Measurements from ENCODE around the gene LPP.

Gene LPP

DNA sequence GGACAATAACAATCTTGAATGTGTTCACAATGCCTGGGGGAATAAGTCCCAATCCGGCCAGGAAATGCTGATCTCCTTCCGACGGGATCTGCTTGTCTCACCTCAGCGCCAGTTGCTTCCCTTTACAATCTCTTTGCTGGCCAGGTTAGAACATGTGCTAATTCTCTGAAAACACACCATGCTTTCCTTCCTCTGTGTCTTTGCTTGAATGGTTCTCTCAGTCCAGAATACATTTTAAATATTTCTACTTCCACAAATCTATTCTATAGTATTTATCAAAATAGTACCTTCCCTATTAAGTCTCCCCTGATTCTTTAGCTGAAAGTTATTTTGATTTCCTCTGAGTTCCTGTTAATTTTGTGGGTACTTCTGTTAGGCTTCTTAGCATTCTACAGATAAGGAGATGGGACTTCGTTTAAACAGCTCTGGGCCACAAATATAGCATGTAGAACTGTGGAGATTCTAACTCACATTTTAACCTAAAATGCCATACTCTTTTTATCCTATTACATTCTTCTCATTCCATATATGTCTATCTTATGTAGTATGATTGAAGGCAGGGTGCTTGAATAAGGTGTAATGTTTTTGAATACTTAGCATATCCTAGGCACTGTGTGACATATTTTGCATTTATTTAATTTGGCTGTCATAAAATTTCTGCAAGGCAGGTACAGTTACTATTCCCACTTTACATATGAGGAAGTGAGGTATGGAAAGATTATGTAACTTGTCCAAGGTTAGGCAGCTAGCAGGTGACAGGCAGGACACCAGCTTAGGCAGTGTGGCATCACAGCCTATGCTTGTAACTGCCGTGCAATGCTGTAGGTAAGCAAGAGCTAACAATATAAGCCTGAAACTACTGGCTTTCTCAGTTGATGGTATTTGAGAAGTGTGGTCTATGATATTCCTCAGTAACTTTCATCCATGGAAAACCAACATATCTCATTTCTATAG is 299.8 kb downstream of the LPP start:
- no peaks in the 10 kb centered on the region for H3K9me3 Mint-ChIP-seq
- no peak overlapping the region for H3K4me3 Mint-ChIP-seq
- no peak overlapping the region for H3K27ac Mint-ChIP-seq
- H3K27me3 Mint-ChIP-seq: no peaks in the 10 kb centered on the region
- intact Hi-C loops (cut with micrococcal nuclease): no loop called here
- peaks cover 11% of the 10 kb centered on the region for H3K4me1 Mint-ChIP-seq (ENCODE audit: low read depth)
- H3K36me3 Mint-ChIP-seq (ENCODE audit: low read depth): peaks cover 19% of the 10 kb centered on the region

DNA sequence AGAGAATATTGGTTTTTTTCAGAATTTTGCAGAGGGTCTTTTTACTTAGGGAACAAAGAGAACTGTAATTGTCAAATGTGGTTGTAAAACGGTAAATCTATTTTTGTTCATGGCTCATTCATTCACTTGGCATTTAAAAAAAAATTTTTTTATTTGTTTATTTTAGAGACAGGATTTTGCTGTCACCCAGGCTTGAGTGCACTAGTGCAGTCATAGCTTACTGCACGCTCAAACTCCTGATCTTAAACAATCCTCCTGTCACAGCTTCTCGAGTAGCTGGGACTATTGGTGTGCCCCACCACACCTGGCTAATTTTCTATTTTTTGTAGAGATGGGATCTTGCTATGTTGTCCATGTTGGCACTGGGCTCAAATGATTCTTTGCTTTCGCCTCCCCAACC is 301.8 kb downstream of the LPP start:
- Mint-ChIP-seq H3K9me3 (no peaks in the 10 kb centered on the region), H3K27me3 (no peaks in the 10 kb centered on the region), H3K27ac (no peak overlapping the region), H3K4me1 (ENCODE audit: low read depth) (peaks cover 17% of the 10 kb centered on the region), H3K4me3 (no peak overlapping the region), H3K36me3 (ENCODE audit: low read depth) (peaks cover 19% of the 10 kb centered on the region)
- intact Hi-C loops (cut with micrococcal nuclease): no loop called here

DNA sequence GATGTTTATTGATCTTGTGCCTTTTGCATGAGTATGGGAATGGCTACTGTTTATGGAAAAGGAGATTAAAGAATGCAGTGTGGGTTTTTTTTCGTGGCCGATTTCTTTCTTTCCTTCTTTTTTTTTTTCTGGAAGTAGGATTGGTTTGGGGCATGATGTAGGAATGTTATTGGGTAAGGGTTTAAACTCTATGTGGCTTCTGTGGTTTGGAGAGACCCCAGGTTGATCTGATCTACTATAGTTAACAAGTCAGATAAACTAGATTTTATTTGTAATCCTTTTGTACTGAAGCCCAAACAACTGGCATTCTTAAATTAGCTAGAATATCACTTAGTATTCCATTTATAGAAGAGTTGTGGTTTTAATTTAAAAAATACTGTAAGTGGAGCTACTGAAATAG is 304.8 kb downstream of the LPP start:
- Mint-ChIP-seq H3K27ac (no peak overlapping the region), H3K36me3 (ENCODE audit: low read depth) (peaks cover 18% of the 10 kb centered on the region), H3K27me3 (no peaks in the 10 kb centered on the region), H3K9me3 (no peaks in the 10 kb centered on the region), H3K4me1 (ENCODE audit: low read depth) (peaks cover 7% of the 10 kb centered on the region), H3K4me3 (no peak overlapping the region)
- intact Hi-C loops (cut with micrococcal nuclease): no loop called here

DNA sequence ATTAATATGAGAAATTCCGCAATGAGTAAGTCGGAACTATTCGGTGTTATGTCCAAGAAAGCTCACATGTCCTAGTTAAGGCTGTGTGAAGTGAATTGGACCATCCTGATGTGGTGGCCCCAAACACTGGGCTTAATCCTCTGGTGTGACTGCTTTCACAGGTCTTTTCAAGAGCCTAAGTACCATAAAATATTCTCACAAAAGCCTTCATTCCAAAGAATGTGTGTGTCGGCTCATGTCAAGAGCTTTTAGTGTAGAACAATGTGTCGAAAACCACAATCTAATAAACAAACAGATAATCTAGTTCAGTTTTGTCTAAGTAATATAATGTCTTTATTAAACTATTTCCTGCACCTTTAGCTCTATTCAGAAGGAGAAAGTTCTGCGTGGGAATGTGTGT is 311.4 kb downstream of the LPP start:
- Mint-ChIP-seq H3K4me1 (ENCODE audit: low read depth) (peaks cover 19% of the 10 kb centered on the region), H3K36me3 (ENCODE audit: low read depth) (peaks cover 26% of the 10 kb centered on the region), H3K9me3 (no peaks in the 10 kb centered on the region), H3K27me3 (no peaks in the 10 kb centered on the region), H3K27ac (no peak overlapping the region), H3K4me3 (no peak overlapping the region)
- intact Hi-C loops (cut with micrococcal nuclease): no loop called here

DNA sequence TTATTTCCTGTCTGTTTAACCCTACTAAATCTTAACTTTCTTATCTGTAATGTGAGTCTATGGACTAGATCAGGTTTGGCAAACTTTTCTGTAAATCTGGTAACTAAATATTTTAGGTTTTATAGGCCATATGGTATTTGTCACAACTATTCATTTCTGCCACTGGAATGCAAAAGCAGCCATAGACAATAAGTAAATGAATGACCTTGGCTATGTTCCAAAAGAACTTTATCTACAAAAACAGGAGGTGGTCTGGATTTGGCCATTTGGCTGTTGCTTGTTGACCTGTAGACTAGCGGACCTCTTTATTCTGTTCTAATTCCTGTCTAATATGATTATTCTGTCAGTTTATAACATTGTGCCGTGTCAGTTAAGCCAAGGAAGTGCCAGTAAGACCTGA is 314.2 kb downstream of the LPP start:
- Mint-ChIP-seq H3K27me3 (no peaks in the 10 kb centered on the region), H3K4me3 (no peak overlapping the region), H3K9me3 (no peaks in the 10 kb centered on the region), H3K27ac (no peak overlapping the region), H3K4me1 (ENCODE audit: low read depth) (peaks cover 23% of the 10 kb centered on the region), H3K36me3 (ENCODE audit: low read depth) (peaks cover 24% of the 10 kb centered on the region)
- intact Hi-C loops (cut with micrococcal nuclease): no loop called here

DNA sequence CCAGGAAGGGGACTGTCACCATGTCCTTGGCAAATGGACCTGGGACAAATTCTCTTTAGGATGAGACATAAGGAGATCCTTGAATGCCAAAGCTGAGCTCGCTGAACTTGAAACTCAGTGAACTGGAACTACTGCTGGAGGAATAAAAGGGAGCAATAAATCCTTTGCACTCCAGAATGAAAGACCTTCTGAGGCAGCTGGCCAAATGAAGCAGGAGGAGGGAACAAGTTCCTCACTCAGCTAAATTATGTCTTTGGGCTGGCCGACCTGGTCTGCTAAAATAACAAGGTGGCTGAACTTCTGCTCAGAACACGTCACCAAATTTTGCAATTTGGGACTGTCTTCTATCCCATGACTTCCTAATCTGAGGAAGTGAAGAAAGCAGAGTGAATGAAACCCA is 314.7 kb downstream of the LPP start:
- no peak overlapping the region for H3K27ac Mint-ChIP-seq
- H3K27me3 Mint-ChIP-seq: no peaks in the 10 kb centered on the region
- H3K4me1 Mint-ChIP-seq (ENCODE audit: low read depth): peaks cover 23% of the 10 kb centered on the region
- H3K4me3 Mint-ChIP-seq: no peak overlapping the region
- intact Hi-C loops (cut with micrococcal nuclease): no loop called here
- H3K36me3 Mint-ChIP-seq (ENCODE audit: low read depth): peaks cover 23% of the 10 kb centered on the region
- no peaks in the 10 kb centered on the region for H3K9me3 Mint-ChIP-seq

DNA sequence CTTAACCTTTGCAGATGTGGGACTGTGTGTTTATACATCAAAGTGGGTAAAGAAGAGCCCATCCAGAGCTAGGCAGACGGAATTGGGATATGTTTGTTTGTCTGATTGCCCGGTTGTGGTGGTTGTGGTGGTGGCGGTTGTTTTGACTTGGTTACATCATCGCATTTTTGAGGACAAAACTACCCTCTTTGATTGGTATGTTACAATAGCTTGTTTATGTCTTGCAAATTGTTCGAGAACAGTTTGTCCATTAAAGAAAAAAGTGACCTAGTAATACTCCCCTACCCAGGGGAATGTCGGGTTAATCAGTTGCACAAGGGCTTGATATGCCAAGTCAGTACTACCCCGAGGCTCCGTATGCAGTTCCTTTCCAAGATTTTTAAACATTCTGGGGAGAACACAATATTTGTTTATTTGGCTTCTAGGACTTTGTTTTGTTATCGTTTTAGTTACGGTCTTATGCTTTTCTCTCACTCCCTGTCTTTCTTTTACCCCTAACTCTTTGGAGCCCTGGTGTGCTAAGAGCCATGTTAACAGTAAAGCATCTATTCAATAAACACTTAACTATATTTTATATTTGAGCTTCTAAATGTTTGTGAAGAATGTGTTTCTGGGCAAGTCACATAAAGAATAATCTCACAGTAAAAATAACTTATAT is 315.4 kb downstream of the LPP start:
- H3K9me3 Mint-ChIP-seq: no peaks in the 10 kb centered on the region
- H3K4me1 Mint-ChIP-seq (ENCODE audit: low read depth): peaks cover 23% of the 10 kb centered on the region
- H3K4me3 Mint-ChIP-seq: no peak overlapping the region
- H3K36me3 Mint-ChIP-seq (ENCODE audit: low read depth): peaks cover 23% of the 10 kb centered on the region
- H3K27ac Mint-ChIP-seq: no peak overlapping the region
- no peaks in the 10 kb centered on the region for H3K27me3 Mint-ChIP-seq
- intact Hi-C loops (cut with micrococcal nuclease): no loop called here

DNA sequence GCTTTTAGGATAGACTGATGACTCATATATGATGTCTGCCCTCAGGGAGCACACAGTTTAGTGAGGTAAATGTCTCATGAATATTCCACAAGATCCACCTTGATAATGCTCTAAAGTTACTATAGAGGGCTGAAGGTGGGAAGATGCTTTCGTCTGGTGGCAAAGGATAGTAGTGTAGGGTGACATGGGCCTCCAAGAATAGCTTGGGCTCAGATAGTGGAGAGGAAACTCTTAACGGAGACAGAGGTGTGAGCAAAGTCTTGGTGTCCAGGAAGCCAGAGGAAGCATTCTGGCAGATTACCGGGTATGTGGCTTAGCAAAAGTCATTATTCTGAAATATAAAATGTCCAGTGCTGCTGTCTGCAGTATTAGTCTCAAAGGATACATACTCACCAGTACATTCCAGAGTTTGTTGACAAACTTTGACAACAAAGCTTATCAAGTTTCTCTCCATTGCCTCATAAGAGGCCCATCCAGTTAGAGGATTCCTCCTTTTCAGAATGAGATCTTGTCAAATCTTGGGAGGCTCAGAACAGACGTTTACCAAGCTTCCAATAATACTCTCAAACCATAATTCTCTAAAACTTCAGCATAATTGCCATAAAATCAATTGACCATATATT is 316.7 kb downstream of the LPP start:
- Mint-ChIP-seq H3K9me3 (no peaks in the 10 kb centered on the region), H3K36me3 (ENCODE audit: low read depth) (peaks cover 23% of the 10 kb centered on the region), H3K4me3 (no peak overlapping the region), H3K4me1 (ENCODE audit: low read depth) (peaks cover 22% of the 10 kb centered on the region), H3K27ac (no peak overlapping the region), H3K27me3 (no peaks in the 10 kb centered on the region)
- intact Hi-C loops (cut with micrococcal nuclease): no loop called here

DNA sequence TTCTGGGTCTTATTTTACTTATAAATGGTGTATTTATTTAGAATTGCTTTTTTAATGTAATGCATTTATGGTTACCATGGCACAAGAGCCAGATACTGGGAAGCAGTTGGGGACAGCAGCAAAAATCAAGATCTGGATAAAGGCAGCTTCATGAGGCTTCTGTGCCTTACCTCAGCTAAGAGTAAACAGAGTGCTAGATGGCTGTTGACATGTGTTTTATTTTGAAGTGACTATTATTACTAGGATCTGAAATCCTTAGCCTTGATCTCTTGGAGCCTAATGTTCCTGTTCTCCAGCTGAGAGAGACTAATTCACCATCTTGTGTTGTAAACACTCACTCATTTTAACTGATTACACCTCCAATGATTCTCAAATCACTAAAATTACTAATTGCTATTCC is 317.8 kb downstream of the LPP start:
- H3K9me3 Mint-ChIP-seq: no peaks in the 10 kb centered on the region
- H3K27me3 Mint-ChIP-seq: no peaks in the 10 kb centered on the region
- H3K36me3 Mint-ChIP-seq (ENCODE audit: low read depth): peaks cover 23% of the 10 kb centered on the region

DNA sequence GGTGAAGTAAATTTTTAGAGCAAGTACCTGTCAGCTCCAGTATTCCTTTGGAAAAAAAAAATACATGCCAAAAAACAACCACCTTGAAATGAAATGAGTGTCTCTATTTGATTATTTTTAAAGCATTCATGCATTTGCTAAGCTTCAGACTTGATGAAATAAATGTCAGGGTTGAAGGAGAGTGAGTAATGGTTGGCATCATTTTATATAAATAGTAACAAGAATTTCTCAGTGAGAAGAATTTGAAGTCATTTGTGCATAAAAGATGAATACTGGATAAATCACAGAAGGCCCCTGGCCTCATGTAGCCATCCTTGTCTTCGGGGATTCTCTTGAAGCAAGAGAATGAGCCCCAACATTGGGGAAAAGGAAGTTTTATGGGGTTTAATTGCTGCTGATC is 318.4 kb downstream of the LPP start:
- Mint-ChIP-seq H3K27ac (no peak overlapping the region), H3K27me3 (no peaks in the 10 kb centered on the region), H3K4me1 (ENCODE audit: low read depth) (peaks cover 15% of the 10 kb centered on the region), H3K36me3 (ENCODE audit: low read depth) (peaks cover 21% of the 10 kb centered on the region), H3K4me3 (no peak overlapping the region), H3K9me3 (no peaks in the 10 kb centered on the region)
- intact Hi-C loops (cut with micrococcal nuclease): no loop called here

More for the DNA sequence above, 317.8 kb downstream of the LPP start:
- Mint-ChIP-seq H3K27ac (no peak overlapping the region), H3K4me1 (ENCODE audit: low read depth) (peaks cover 16% of the 10 kb centered on the region), H3K4me3 (no peak overlapping the region)
- intact Hi-C loops (cut with micrococcal nuclease): no loop called here

DNA sequence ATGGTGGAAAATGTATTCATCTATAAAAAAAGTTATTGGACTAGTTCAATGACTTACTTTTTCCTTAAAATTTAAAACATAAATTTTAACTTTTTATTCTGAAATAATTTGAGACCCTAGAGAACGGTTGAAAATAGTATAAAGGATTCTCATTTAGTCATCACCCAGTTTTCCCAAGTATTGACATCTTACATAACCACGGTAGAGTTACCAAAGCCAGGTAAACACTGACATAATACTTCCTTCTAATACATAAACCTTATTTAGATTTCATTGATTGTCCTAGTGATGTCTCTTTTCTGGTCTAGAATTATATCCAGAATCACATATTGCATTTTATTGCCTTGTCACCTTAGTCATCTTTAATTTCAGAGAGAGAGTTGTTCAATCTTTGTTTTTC is 319.1 kb downstream of the LPP start:
- Mint-ChIP-seq H3K27me3 (no peaks in the 10 kb centered on the region), H3K4me1 (ENCODE audit: low read depth) (peaks cover 11% of the 10 kb centered on the region), H3K27ac (no peak overlapping the region), H3K36me3 (ENCODE audit: low read depth) (peaks cover 17% of the 10 kb centered on the region), H3K4me3 (no peak overlapping the region), H3K9me3 (no peaks in the 10 kb centered on the region)
- intact Hi-C loops (cut with micrococcal nuclease): no loop called here

DNA sequence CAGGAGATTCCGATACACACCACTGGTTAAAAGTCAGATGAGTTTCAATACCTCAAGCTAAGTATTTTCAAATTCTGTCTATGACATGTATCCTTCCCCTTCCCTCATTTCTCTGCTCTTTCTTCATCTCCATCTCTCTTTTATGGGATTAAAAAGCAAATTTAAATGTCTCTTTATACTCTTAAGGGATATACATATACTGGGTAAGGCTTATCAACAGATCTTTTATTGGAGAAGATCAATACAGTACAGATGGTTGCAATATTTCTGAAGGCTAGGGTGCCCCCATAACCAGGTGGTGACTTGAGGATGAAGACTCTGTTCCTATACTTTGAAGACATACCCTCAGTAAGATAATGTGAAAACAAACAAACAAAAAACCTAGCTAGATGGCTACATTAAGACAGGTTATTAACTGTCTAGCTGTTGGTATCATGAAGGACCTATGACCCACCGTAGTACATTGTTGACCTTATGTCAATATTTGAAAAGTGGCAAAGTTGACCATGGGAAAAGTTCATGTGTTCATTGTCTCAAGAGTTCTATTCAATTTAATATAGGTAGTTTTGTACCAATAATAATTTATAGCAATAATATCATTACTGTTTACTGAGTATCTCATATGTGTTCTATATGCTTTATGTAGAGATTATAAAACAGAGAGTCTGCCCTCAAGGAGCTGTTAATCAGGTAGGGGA is 319.8 kb downstream of the LPP start:
- H3K4me1 Mint-ChIP-seq (ENCODE audit: low read depth): peaks cover 5% of the 10 kb centered on the region
- H3K27ac Mint-ChIP-seq: no peak overlapping the region
- intact Hi-C loops (cut with micrococcal nuclease): no loop called here
- H3K4me3 Mint-ChIP-seq: no peak overlapping the region
- H3K27me3 Mint-ChIP-seq: no peaks in the 10 kb centered on the region
- H3K36me3 Mint-ChIP-seq (ENCODE audit: low read depth): peaks cover 17% of the 10 kb centered on the region
- H3K9me3 Mint-ChIP-seq: no peaks in the 10 kb centered on the region

DNA sequence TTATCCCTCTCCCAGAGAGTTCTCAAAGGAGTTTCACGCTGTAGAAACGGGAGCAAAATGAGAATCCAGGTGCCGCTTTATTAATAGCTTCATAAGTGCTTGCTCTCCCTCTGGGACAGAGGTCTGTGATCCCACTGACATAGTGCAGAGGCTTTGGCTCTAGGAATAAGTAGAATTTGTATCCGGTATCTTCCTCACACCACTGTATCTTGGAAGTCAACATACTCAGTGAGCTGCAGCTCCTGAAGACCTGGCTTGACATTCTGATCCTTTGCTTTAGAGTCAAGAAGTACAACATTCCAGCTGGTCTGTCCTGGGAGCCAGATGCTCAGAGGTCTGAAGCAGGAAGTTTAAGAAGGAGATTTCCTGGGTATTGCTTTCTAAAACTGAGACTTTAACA is 323.0 kb downstream of the LPP start:
- Mint-ChIP-seq H3K4me1 (ENCODE audit: low read depth) (no peaks in the 10 kb centered on the region), H3K27me3 (no peaks in the 10 kb centered on the region), H3K9me3 (peaks cover 10% of the 10 kb centered on the region), H3K27ac (no peak overlapping the region), H3K36me3 (ENCODE audit: low read depth) (peaks cover 11% of the 10 kb centered on the region), H3K4me3 (no peak overlapping the region)
- intact Hi-C loops (cut with micrococcal nuclease): no loop called here

DNA sequence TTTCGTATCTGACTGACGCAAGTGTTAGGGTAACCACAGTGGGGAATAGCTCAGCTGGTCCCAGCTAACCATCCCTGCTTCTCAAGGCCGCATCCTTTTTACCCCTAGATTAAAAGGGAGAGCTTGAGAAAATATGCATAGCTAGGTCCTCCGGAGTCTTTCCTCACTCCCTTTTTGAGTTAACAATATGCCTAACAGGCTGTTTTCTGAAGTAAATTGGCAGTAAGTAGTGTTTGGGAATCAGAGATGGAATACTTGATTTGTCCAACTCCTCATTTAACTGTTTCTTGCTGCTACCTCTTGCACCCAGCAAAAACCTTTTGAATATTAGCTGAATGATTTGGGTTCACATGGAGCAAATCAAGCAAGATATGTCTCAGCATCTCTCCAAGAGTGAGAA is 326.1 kb downstream of the LPP start:
- Mint-ChIP-seq H3K9me3 (peaks cover 15% of the 10 kb centered on the region), H3K4me3 (no peak overlapping the region), H3K27me3 (no peaks in the 10 kb centered on the region), H3K4me1 (ENCODE audit: low read depth) (no peaks in the 10 kb centered on the region), H3K36me3 (ENCODE audit: low read depth) (peaks cover 28% of the 10 kb centered on the region), H3K27ac (no peak overlapping the region)
- intact Hi-C loops (cut with micrococcal nuclease): no loop called here

Data from dendritic cell treated with granulocyte-macrophage colony-stimulating factor and Interleukin-4, amounts not matched to agents 40 ng/mL and 50 ng/mL, for 4 days (primary cell).